H9 (cell line): Measurements from ENCODE around the gene TNRC6C. TPM values are rescaled to one million over a fixed set of nuclear protein-coding genes. Genes with fewer than 3 reads are reported as not detected.

Experiments
- DNase-seq: peaks from one replicate; pipeline ENCODE4 v3.0.0-alpha.2; 2017
- H2AFZ ChIP-seq: one replicate; pipeline ENCODE4 v1.6.1; 2013; ENCODE audit warnings: mild to moderate bottlenecking, low read length, control low read depth, moderate library complexity
- H2AK5ac ChIP-seq: 2 replicates; pipeline ENCODE4 v1.6.1; 2013; ENCODE audit warnings: low read length, control low read depth, mixed read lengths; ENCODE audit not compliant: insufficient read length
- H2BK120ac ChIP-seq: one replicate; pipeline ENCODE4 v1.6.1; 2013; ENCODE audit warnings: low read depth, mild to moderate bottlenecking, low read length, control low read depth, inconsistent platforms; ENCODE audit not compliant: poor library complexity, severe bottlenecking
- H2BK12ac ChIP-seq: 2 replicates; pipeline ENCODE4 v1.6.1; 2013; ENCODE audit warnings: low read length, control low read depth, mixed read lengths, low read depth; ENCODE audit not compliant: insufficient read length
- H2BK15ac ChIP-seq: 2 replicates; pipeline ENCODE4 v1.6.1; 2013; ENCODE audit warnings: low read depth, low read length, control low read depth
- H2BK20ac ChIP-seq: one replicate; pipeline ENCODE4 v1.6.1; 2013; ENCODE audit warnings: low read depth, mild to moderate bottlenecking, low read length, control low read depth, inconsistent platforms; ENCODE audit not compliant: poor library complexity, severe bottlenecking
- H2BK5ac ChIP-seq: 2 replicates; pipeline ENCODE4 v1.6.1; 2013; ENCODE audit warnings: low read length, control low read depth, mixed read lengths; ENCODE audit not compliant: insufficient read length
- H3K14ac ChIP-seq: 2 replicates; pipeline ENCODE4 v1.6.1; 2013; ENCODE audit warnings: low read length, control low read depth; ENCODE audit not compliant: insufficient read depth
- H3K18ac ChIP-seq: 2 replicates; pipeline ENCODE4 v1.6.1; 2013; ENCODE audit warnings: low read depth, mild to moderate bottlenecking, mixed read lengths, low read length, control low read depth; ENCODE audit not compliant: insufficient read length
- H3K23ac ChIP-seq: 2 replicates; pipeline ENCODE4 v1.6.1; 2013; ENCODE audit warnings: low read length, control low read depth, mixed read lengths, low read depth; ENCODE audit not compliant: insufficient read length
- H3K23me2 ChIP-seq: 2 replicates; pipeline ENCODE4 v1.6.1; 2013; ENCODE audit warnings: low read depth, mild to moderate bottlenecking, mixed read lengths, low read length, control low read depth; ENCODE audit not compliant: insufficient read length, poor library complexity, severe bottlenecking
- H3K27ac ChIP-seq: 2 replicates; pipeline ENCODE4 v1.5.1; 2013; ENCODE audit warnings: low read length, control low read depth, mixed read lengths, low read depth; ENCODE audit not compliant: insufficient read length
- H3K27me3 ChIP-seq: 2 replicates; pipeline ENCODE4 v1.6.1; 2013; ENCODE audit warnings: low read length, control low read depth, inconsistent platforms; ENCODE audit not compliant: insufficient read depth
- H3K4ac ChIP-seq: 2 replicates; pipeline ENCODE4 v1.6.1; 2013; ENCODE audit warnings: low read depth, mild to moderate bottlenecking, control low read depth, inconsistent platforms, low read length, moderate library complexity
- H3K4me1 ChIP-seq: 2 replicates; pipeline ENCODE4 v1.6.1; 2013; ENCODE audit warnings: low read length, control low read depth, inconsistent platforms; ENCODE audit not compliant: insufficient read depth
- H3K4me2 ChIP-seq: 2 replicates; pipeline ENCODE4 v1.6.1; 2013; ENCODE audit warnings: low read length, control low read depth, mixed read lengths; ENCODE audit not compliant: insufficient read length, insufficient read depth
- H3K56ac ChIP-seq: 2 replicates; pipeline ENCODE4 v1.6.1; 2013; ENCODE audit warnings: low read depth, mild to moderate bottlenecking, mixed read lengths, low read length, control low read depth; ENCODE audit not compliant: insufficient read length
- H3K79me1 ChIP-seq: 2 replicates; pipeline ENCODE4 v1.6.1; 2013; ENCODE audit warnings: low read depth, mild to moderate bottlenecking, moderate library complexity, low read length, control low read depth, inconsistent platforms; ENCODE audit not compliant: insufficient read depth, poor library complexity, severe bottlenecking
- H3K79me2 ChIP-seq: 2 replicates; pipeline ENCODE4 v1.6.1; 2013; ENCODE audit warnings: low read length, control low read depth, inconsistent platforms; ENCODE audit not compliant: insufficient read depth
- H3K9ac ChIP-seq: 2 replicates; pipeline ENCODE4 v1.6.1; 2013; ENCODE audit warnings: low read length, control low read depth, mixed read lengths; ENCODE audit not compliant: insufficient read length; ENCODE audit errors: extremely low read depth
- H3K9me3 ChIP-seq: one replicate; pipeline ENCODE4 v1.6.1; 2013; ENCODE audit warnings: low read depth, low read length, inconsistent platforms; ENCODE audit not compliant: control insufficient read depth
- H3T11ph ChIP-seq: one replicate; pipeline ENCODE4 v1.6.1; 2013; ENCODE audit warnings: mild to moderate bottlenecking, low read length, control low read depth, inconsistent platforms
- H4K20me1 ChIP-seq: one replicate; pipeline ENCODE4 v1.6.1; 2013; ENCODE audit not compliant: control insufficient read depth, insufficient read length, insufficient read depth
- H4K5ac ChIP-seq: 2 replicates; pipeline ENCODE4 v1.6.1; 2013; ENCODE audit warnings: low read depth, mild to moderate bottlenecking, mixed read lengths, low read length, control low read depth; ENCODE audit not compliant: insufficient read length
- H4K8ac ChIP-seq: replicated peaks from 2 replicates; pipeline ENCODE4 v1.6.1; 2013; ENCODE audit warnings: low read length, control low read depth, mixed read lengths, low read depth; ENCODE audit not compliant: insufficient read length
- H4K91ac ChIP-seq: 2 replicates; pipeline ENCODE4 v1.6.1; 2013; ENCODE audit warnings: low read depth, mild to moderate bottlenecking, moderate library complexity, mixed read lengths, low read length, control low read depth; ENCODE audit not compliant: insufficient read length
- H3K27ac Mint-ChIP-seq, 3 experiments: 2 replicates in 2 of 3; 3 replicates in 1 of 3; pipeline ENCODE4 v1.8.0; 2020 to 2021; ENCODE audit warnings: mixed read lengths in 3 of 3, mild to moderate bottlenecking in 1 of 3, moderate library complexity in 1 of 3
- H3K27me3 Mint-ChIP-seq: 2 replicates; pipeline ENCODE4 v1.8.0; 2021; ENCODE audit warnings: low read depth, mild to moderate bottlenecking, moderate library complexity, mixed read lengths
- H3K36me3 Mint-ChIP-seq, 3 experiments: 2 replicates in 2 of 3; 3 replicates in 1 of 3; pipeline ENCODE4 v1.8.0; 2020 to 2021; ENCODE audit warnings: low read depth in 3 of 3, mixed read lengths in 3 of 3; ENCODE audit not compliant: insufficient read depth in 1 of 3
- H3K4me1 Mint-ChIP-seq, 2 experiments: 2 replicates each; pipeline ENCODE4 v1.8.0; 2020; ENCODE audit warnings: mixed read lengths in 2 of 2
- H3K4me3 Mint-ChIP-seq, 2 experiments: 2 replicates in 1 of 2; 3 replicates in 1 of 2; pipeline ENCODE4 v1.8.0; 2020 to 2021; ENCODE audit warnings: mild to moderate bottlenecking in 2 of 2, mixed read lengths in 2 of 2, moderate library complexity in 1 of 2
- H3K9me3 Mint-ChIP-seq, 2 experiments: 2 replicates in 1 of 2; 3 replicates in 1 of 2; pipeline ENCODE4 v1.8.0; 2020; ENCODE audit warnings: mild to moderate bottlenecking in 2 of 2, mixed read lengths in 2 of 2, moderate library complexity in 1 of 2
- WGBS: extraction: QIAGEN DNeasy Blood & Tissue Kit; methylation state at CpG from one replicate; pipeline ENCODE4 v1.1.7; 2013; ENCODE audit warnings: missing lambda C conversion rate, low lambda C conversion rate, mixed read lengths; ENCODE audit not compliant: insufficient read length; ENCODE audit errors: extremely low coverage; 5-methylcytosine and 5-hydroxymethylcytosine counted together
- total RNA-seq: library from RNA; stranded (reverse); gene quantifications from 2 replicates; pipeline ENCODE4 v1.2.1, GENCODE V29; 2021
- TF ChIP-seq, protein P1 (sequence below): fragments of 200-600 bp; sonication (generic); conservative IDR thresholded peaks from 3 replicates; pipeline ENCODE4 v1.8.0; 2021; ENCODE audit warnings: antibody characterized with exemption, mild to moderate bottlenecking

The TNRC6C gene
- total RNA-seq, 1 experiment from 2014 or later = 24.7 TPM

DNA sequence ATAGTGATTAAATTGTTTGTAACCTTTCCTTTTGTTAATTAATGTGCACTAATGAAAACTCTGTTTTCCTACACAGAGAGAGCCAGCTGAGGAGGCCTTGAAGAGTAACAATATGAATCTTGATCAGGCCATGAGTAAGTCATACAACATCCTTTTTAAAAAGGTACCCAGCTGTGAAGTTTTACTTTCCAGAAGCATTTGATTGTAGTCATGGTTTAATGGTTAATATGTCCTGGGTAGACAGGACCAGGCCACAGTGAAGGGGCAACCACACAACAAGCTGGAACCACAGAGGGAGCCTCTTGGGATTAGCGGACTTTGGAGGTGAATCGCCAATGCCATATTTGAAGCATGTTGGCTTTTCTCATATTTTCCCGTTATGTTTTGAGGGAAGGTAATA lies 114.5 kb downstream of the TNRC6C start:
- no peaks in the 10 kb centered on the region for H4K20me1 ChIP-seq
- no peaks in the 10 kb centered on the region for H3K9me3 ChIP-seq
- no peak overlapping the region for H2BK5ac ChIP-seq
- H3K23me2 ChIP-seq = no peaks in the 10 kb centered on the region
- H4K8ac ChIP-seq = no peak overlapping the region
- no peaks in the 10 kb centered on the region for H3K79me1 ChIP-seq
- no peaks in the 10 kb centered on the region for H3K79me2 ChIP-seq
- no peak overlapping the region for H3K14ac ChIP-seq
- Mint-ChIP-seq H3K36me3 (peaks cover 47 to 75% (median 68%) of the 10 kb centered on the region in 3 experiments; a peak in 6 of 7 replicates), H3K27me3 (no peaks in the 10 kb centered on the region), H3K4me3 (no peak overlapping the region), H3K27ac (no peak overlapping the region), H3K9me3 (no peaks in the 10 kb centered on the region), H3K4me1 (no peaks in the 10 kb centered on the region)
- H3K56ac ChIP-seq = no peak overlapping the region
- TF ChIP-seq, protein P1, sequence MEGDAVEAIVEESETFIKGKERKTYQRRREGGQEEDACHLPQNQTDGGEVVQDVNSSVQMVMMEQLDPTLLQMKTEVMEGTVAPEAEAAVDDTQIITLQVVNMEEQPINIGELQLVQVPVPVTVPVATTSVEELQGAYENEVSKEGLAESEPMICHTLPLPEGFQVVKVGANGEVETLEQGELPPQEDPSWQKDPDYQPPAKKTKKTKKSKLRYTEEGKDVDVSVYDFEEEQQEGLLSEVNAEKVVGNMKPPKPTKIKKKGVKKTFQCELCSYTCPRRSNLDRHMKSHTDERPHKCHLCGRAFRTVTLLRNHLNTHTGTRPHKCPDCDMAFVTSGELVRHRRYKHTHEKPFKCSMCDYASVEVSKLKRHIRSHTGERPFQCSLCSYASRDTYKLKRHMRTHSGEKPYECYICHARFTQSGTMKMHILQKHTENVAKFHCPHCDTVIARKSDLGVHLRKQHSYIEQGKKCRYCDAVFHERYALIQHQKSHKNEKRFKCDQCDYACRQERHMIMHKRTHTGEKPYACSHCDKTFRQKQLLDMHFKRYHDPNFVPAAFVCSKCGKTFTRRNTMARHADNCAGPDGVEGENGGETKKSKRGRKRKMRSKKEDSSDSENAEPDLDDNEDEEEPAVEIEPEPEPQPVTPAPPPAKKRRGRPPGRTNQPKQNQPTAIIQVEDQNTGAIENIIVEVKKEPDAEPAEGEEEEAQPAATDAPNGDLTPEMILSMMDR = no peak
- no CpG with 5 or more reads among the region's 3 CpGs for WGBS
- no peak overlapping the region for H3T11ph ChIP-seq
- no peak overlapping the region for H2BK20ac ChIP-seq
- no peak overlapping the region for H3K18ac ChIP-seq
- no peak overlapping the region for H3K23ac ChIP-seq
- no peak overlapping the region for H4K5ac ChIP-seq
- no peaks in the 10 kb centered on the region for H3K4me1 ChIP-seq
- no peak overlapping the region for H3K4me2 ChIP-seq
- no peak overlapping the region for H2BK12ac ChIP-seq
- H2AK5ac ChIP-seq = no peak overlapping the region
- no peak overlapping the region for H3K27ac ChIP-seq
- no peak overlapping the region for H3K9ac ChIP-seq
- no peak for DNase-seq
- H2BK15ac ChIP-seq = no peak overlapping the region
- no peak overlapping the region for H4K91ac ChIP-seq
- no peaks in the 10 kb centered on the region for H3K27me3 ChIP-seq
- H2BK120ac ChIP-seq = no peak overlapping the region
- H3K4ac ChIP-seq = no peak overlapping the region
- no peak overlapping the region for H2AFZ ChIP-seq
